Loucy (cell line): Measurements from ENCODE around the gene PDZD7.

Experiments used
- H2AFZ ChIP-seq: fragments of 200-600 bp; sonication (generic); 2 replicates; pipeline ENCODE4 v1.6.0; 2016; ENCODE audit warnings: antibody characterized with exemption, mild to moderate bottlenecking, low read length, moderate library complexity
- H3F3A ChIP-seq: fragments of 200-600 bp; 2 replicates; pipeline ENCODE4 v1.6.0; 2016; ENCODE audit warnings: antibody characterized with exemption, low read depth, mild to moderate bottlenecking
- H3K27me3 ChIP-seq: fragments of 200-600 bp; sonication (generic); 2 replicates; pipeline ENCODE4 v1.6.1; 2014; ENCODE audit warnings: low read length, mild to moderate bottlenecking; ENCODE audit not compliant: insufficient read depth, poor library complexity, severe bottlenecking
- H3K36me3 ChIP-seq: fragments of 200-600 bp; sonication (generic); 2 replicates; pipeline ENCODE4 v1.6.1; 2016; ENCODE audit warnings: low read length; ENCODE audit not compliant: insufficient read depth
- H3K4me1 ChIP-seq: fragments of 200-600 bp; sonication (generic); 2 replicates; pipeline ENCODE4 v1.5.1; 2014; ENCODE audit warnings: low read length, mild to moderate bottlenecking; ENCODE audit not compliant: insufficient read depth, poor library complexity, severe bottlenecking
- H3K4me2 ChIP-seq: fragments of 200-600 bp; sonication (generic); 2 replicates; pipeline ENCODE4 v1.6.0; 2014; ENCODE audit warnings: antibody characterized with exemption, low read length, low read depth, mild to moderate bottlenecking; ENCODE audit not compliant: poor library complexity, severe bottlenecking
- H3K4me3 ChIP-seq: fragments of 200-600 bp; sonication (generic); 2 replicates; pipeline ENCODE4 v1.5.1; 2014; ENCODE audit warnings: low read length, mild to moderate bottlenecking, mixed read lengths; ENCODE audit not compliant: poor library complexity, severe bottlenecking
- H3K79me2 ChIP-seq: fragments of 200-600 bp; sonication (generic); 2 replicates; pipeline ENCODE4 v1.6.1; 2014; ENCODE audit warnings: low read length; ENCODE audit not compliant: insufficient read depth
- H3K9ac ChIP-seq: fragments of 200-600 bp; sonication (generic); 2 replicates; pipeline ENCODE4 v1.6.0; 2014; ENCODE audit warnings: mild to moderate bottlenecking, low read depth, low read length, moderate library complexity; ENCODE audit not compliant: poor library complexity, severe bottlenecking
- H3K9me2 ChIP-seq: fragments of 200-600 bp; sonication (generic); replicated peaks from 2 replicates; pipeline ENCODE4 v1.6.1; 2016; ENCODE audit warnings: low read depth, low read length, mixed read lengths
- H3K9me3 ChIP-seq: fragments of 200-600 bp; sonication (generic); 2 replicates; pipeline ENCODE4 v1.6.1; 2014; ENCODE audit warnings: mild to moderate bottlenecking, antibody characterized with exemption, low read length, low read depth; ENCODE audit not compliant: insufficient read depth
- H4K20me1 ChIP-seq: fragments of 200-600 bp; sonication (generic); 2 replicates; pipeline ENCODE4 v1.6.0; 2014; ENCODE audit warnings: antibody characterized with exemption, low read length, mild to moderate bottlenecking; ENCODE audit not compliant: insufficient read depth, poor library complexity, severe bottlenecking
- EZH2phosphoT487 ChIP-seq: fragments of 200-600 bp; IDR thresholded peaks from 2 replicates; pipeline ENCODE4 v1.6.1; 2018; ENCODE audit warnings: antibody characterized with exemption, mild to moderate bottlenecking, moderate library complexity, borderline replicate concordance
- TF ChIP-seq, protein P1 (sequence below): fragments of 200-600 bp; sonication (generic); conservative IDR thresholded peaks from 2 replicates; pipeline ENCODE4 v1.5.1; 2014; ENCODE audit warnings: mild to moderate bottlenecking, antibody characterized with exemption, low read length

PDZD7 gene

DNA sequence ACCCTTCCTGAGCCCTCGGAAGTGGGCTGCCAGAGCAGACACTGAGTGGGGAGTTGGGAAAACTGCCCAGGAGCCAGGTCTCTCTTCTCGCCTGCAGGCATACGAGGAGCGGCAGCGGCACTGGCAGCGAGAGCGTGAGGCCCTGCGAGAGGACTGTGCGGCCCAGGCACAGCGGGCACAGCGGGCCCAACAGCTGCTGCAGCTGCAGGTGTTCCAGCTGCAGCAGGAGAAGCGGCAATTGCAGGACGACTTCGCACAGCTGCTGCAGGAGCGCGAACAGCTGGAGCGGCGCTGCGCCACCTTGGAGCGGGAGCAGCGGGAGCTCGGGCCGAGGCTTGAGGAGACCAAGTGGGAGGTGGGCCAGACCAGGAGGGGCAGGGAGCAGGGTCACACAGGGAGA is 25.6 kb downstream of the PDZD7 start:
- peaks cover 4% of the 10 kb centered on the region for H4K20me1 ChIP-seq
- peaks cover 18% of the 10 kb centered on the region for H3K4me1 ChIP-seq
- H3K9me3 ChIP-seq, result no peaks in the 10 kb centered on the region
- H3F3A ChIP-seq, result no peaks in the 10 kb centered on the region
- H3K36me3 ChIP-seq, result peaks cover 12% of the 10 kb centered on the region; the same call in 1 of the 2 replicates
- no peak overlapping the region for H3K4me3 ChIP-seq
- H3K4me2 ChIP-seq, result no peak overlapping the region
- H3K9ac ChIP-seq, result no peak overlapping the region
- H3K9me2 ChIP-seq, result no peaks in the 10 kb centered on the region
- TF ChIP-seq EZH2phosphoT487, result no peak
- TF ChIP-seq, protein P1, sequence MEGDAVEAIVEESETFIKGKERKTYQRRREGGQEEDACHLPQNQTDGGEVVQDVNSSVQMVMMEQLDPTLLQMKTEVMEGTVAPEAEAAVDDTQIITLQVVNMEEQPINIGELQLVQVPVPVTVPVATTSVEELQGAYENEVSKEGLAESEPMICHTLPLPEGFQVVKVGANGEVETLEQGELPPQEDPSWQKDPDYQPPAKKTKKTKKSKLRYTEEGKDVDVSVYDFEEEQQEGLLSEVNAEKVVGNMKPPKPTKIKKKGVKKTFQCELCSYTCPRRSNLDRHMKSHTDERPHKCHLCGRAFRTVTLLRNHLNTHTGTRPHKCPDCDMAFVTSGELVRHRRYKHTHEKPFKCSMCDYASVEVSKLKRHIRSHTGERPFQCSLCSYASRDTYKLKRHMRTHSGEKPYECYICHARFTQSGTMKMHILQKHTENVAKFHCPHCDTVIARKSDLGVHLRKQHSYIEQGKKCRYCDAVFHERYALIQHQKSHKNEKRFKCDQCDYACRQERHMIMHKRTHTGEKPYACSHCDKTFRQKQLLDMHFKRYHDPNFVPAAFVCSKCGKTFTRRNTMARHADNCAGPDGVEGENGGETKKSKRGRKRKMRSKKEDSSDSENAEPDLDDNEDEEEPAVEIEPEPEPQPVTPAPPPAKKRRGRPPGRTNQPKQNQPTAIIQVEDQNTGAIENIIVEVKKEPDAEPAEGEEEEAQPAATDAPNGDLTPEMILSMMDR, result no peak
- H3K79me2 ChIP-seq, result peaks cover 29% of the 10 kb centered on the region
- H3K27me3 ChIP-seq, result no peaks in the 10 kb centered on the region
- H2AFZ ChIP-seq, result no peak overlapping the region

DNA sequence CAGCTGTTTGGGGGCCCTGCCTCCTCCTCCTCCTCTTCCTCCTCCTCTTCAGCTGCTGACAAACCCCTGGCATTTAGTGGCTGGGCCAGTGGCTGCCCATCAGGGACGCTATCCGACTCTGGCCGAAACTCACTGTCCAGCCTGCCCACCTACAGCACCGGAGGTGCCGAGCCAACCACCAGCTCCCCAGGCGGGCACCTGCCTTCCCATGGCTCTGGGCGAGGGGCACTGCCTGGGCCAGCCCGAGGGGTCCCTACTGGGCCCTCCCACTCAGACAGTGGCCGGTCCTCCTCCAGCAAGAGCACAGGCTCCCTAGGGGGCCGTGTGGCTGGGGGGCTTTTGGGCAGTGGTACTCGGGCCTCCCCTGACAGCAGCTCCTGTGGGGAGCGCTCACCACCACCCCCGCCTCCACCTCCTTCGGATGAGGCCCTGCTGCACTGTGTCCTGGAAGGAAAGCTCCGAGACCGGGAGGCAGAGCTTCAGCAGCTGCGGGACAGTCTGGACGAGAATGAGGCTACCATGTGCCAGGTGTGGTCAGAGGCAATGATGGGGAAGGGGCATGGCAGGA is 27.2 kb downstream of the PDZD7 start:
- H3K27me3 ChIP-seq, result no peaks in the 10 kb centered on the region
- no peak overlapping the region for H3K4me2 ChIP-seq
- no peak overlapping the region for H3K4me3 ChIP-seq
- H3K9ac ChIP-seq, result no peak overlapping the region
- TF ChIP-seq EZH2phosphoT487, result no peak
- TF ChIP-seq, protein P1, result no peak
- no peaks in the 10 kb centered on the region for H3K9me3 ChIP-seq
- H2AFZ ChIP-seq, result no peak overlapping the region
- peaks cover 12% of the 10 kb centered on the region; the same call in 1 of the 2 replicates for H3K36me3 ChIP-seq
- H3K4me1 ChIP-seq, result peaks cover 20% of the 10 kb centered on the region
- no peaks in the 10 kb centered on the region for H3F3A ChIP-seq
- H4K20me1 ChIP-seq, result peaks cover 4% of the 10 kb centered on the region
- no peaks in the 10 kb centered on the region for H3K9me2 ChIP-seq
- peaks cover 37% of the 10 kb centered on the region for H3K79me2 ChIP-seq

DNA sequence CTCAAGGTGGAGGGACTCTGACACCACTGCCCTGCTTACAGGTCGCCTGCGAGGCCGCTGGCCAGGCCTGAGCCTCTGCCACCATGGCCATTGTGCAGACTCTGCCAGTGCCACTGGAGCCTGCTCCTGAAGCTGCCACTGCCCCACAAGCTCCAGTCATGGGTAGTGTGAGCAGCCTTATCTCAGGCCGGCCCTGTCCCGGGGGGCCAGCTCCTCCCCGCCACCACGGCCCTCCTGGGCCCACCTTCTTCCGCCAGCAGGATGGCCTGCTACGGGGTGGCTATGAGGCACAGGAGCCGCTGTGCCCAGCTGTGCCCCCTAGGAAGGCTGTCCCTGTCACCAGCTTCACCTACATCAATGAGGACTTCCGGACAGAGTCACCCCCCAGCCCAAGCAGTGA is 28.5 kb downstream of the PDZD7 start:
- Histone ChIP-seq H2AFZ (no peak overlapping the region), H3K9me3 (no peaks in the 10 kb centered on the region), H3K9ac (peak overlapping the region; percentile 92), H3K4me1 (peaks cover 25% of the 10 kb centered on the region), H3K9me2 (no peaks in the 10 kb centered on the region), H3F3A (no peaks in the 10 kb centered on the region), H3K27me3 (no peaks in the 10 kb centered on the region), H3K4me2 (no peak overlapping the region), H3K36me3 (peaks cover 12% of the 10 kb centered on the region; the same call in 1 of the 2 replicates), H3K79me2 (peaks cover 43% of the 10 kb centered on the region), H4K20me1 (peaks cover 4% of the 10 kb centered on the region), H3K4me3 (no peak overlapping the region)
- no peak for TF ChIP-seq EZH2phosphoT487
- TF ChIP-seq, protein P1, result no peak
